Heart right ventricle (tissue), 16 donors: ENCODE data around the gene NDUFAF5. TPM values are rescaled to one million over a fixed set of nuclear protein-coding genes. Genes with fewer than 3 reads are reported as not detected.
A peak's percentile ranks its signal among the peaks of the same experiment; 100 is the strongest.

ENCODE experiments used
- ATAC-seq, 8 donors: fragments of 200-7000 bp; cut with Tn5 transposase; one replicate each; pipeline ENCODE4 v1.9.1; 2020; ENCODE audit warnings: mild to moderate bottlenecking in 8 of 8, moderate library complexity in 8 of 8, moderate number of reproducible peaks in 1 of 8
- DNase-seq, 2 donors: peaks; one replicate each; pipeline ENCODE4 v3.0.0-alpha.2; 2020
- H3K27ac ChIP-seq, 10 donors: fragments of 200-600 bp; sonication (generic) in 2 of 10; one replicate each; pipeline versions ENCODE4 v1.5.0 to v1.8.0; 2020 to 2022; ENCODE audit warnings: mild to moderate bottlenecking in 3 of 10
- H3K27me3 ChIP-seq, 7 donors: fragments of 200-600 bp; one replicate each; pipeline ENCODE4 v1.8.0; 2021 to 2022; ENCODE audit warnings: mild to moderate bottlenecking in 2 of 7
- H3K36me3 ChIP-seq, 9 donors: fragments of 200-600 bp; sonication (generic) in 1 of 9; one replicate each; pipeline versions ENCODE4 v1.5.0 to v1.8.0; 2020 to 2022; ENCODE audit warnings: mild to moderate bottlenecking in 2 of 9
- H3K4me1 ChIP-seq, 9 donors: fragments of 200-600 bp; sonication (generic) in 1 of 9; one replicate each; pipeline versions ENCODE4 v1.5.0 to v1.8.0; 2020 to 2022; ENCODE audit warnings: mild to moderate bottlenecking in 4 of 9
- H3K4me3 ChIP-seq, 10 donors: fragments of 200-600 bp; sonication (generic) in 2 of 10; one replicate each; pipeline versions ENCODE4 v1.5.0 to v1.8.0; 2020 to 2022; ENCODE audit warnings: mild to moderate bottlenecking in 7 of 10, moderate library complexity in 2 of 10
- H3K9me3 ChIP-seq, 11 donors: fragments of 200-600 bp in 10 of 11; sonication (generic) in 2 of 11; one replicate each; pipeline versions ENCODE4 v1.5.0 to v1.8.0; 2013 to 2022; ENCODE audit warnings: mild to moderate bottlenecking in 2 of 11, control low read depth in 1 of 11, moderate library complexity in 1 of 11
- CTCF ChIP-seq, 9 donors: fragments of 200-600 bp; sonication (generic) in 2 of 9; IDR thresholded peaks; one replicate each; pipeline versions ENCODE4 v1.5.0 to v1.8.0; 2021 to 2022; ENCODE audit warnings: antibody characterized with exemption in 9 of 9, mild to moderate bottlenecking in 5 of 9, moderate library complexity in 1 of 9
- WGBS, 2 donors: extraction: QIAGEN DNeasy Blood & Tissue Kit; methylation state at CpG; one replicate each; pipeline ENCODE4 v1.1.7; 2013; ENCODE audit warnings: inconsistent platforms in 1 of 2; 5-methylcytosine and 5-hydroxymethylcytosine counted together
- intact Hi-C, 10 donors: fragments of 100-400 bp; cut with DNase I; formaldehyde crosslinking; loops; one replicate each; pipeline versions ENCODE4 v1.11.1 to v1.14.2; 2022
- polyA plus RNA-seq, 2 donors: library from polyadenylated mRNA; stranded (reverse); fragments of 200-250 nt; gene quantifications; one replicate each; pipeline ENCODE4 v1.2.3, GENCODE V29; 2013
- total RNA-seq, 10 donors: library from RNA; stranded (reverse); fragmentation: NEBNext Ultra II Directional in 3 of 10; extraction: Animal tissue kit (Norgen Biotek cat#: 25700) in 3 of 10; gene quantifications; one replicate each; pipeline versions ENCODE4 v1.2.1 to v1.2.4, GENCODE V29; 2021 to 2023
- donor health status: Arrhythmogenic right ventricular cardiomyopathy.
- donor health status: ischemic (EF 13 %, LVEDD 7.1; RV severe dilation, severe dysfunction).
- donor health status: healthy with polysubstance abuse.
- donor health status: DM: no; HTN: yes; CAD: no.
- donor health status: DM: no; HTN: no; CAD: no.
- donor health status: ischemic (EF 25% LVEDD 6.9; RV normal size, moderate dysfunction).
- donor health status: ischemic (EF 25% LVEDD 5.7; RV mildly dilated, moderate dysfunction).
- donor health status: healthy.
- donor health status: DM: yes; HTN: yes; CAD: no.
- donor health status: Ischemic cardiomyopathy.
- donor health status: ischemic (EF 35%, LVEDD 5.7; RV mildly dilated, moderate dysfunction).
- donor health status: nonischemic (EF 11% LVEDD 7.7; RV severe dilation, severe dysfunction).
- donor health status: DM: yes; HTN: yes; CAD: no.
- donor health status: PGD.
- donor health status: ischemic (EF 29% LVEDD 5.4; RV normal size, mild dysfunction).
- donor health status: nonischemic (EF 23%, LVEDD 6.1; RV moderate dilation, normal function).

The NDUFAF5 gene
- total and polyA plus RNA-seq, 12 donors = 42.0 to 112 (median 66.3) TPM

GRCh38 chr20:13788167-13788834, 3.5 kb downstream of the NDUFAF5 start:
- 0 to 3% methylated on average over 1 of the region's 1 CpG for whole genome bisulfite sequencing, 2 donors
- DNase-seq (no peak), ATAC-seq (no peak)
- Histone ChIP-seq H3K27ac (no peak overlapping the region), H3K36me3 (peaks cover 0 to 65% (median 12%) of the 10 kb centered on the region in 9 donors), H3K4me1 (peaks cover 0 to 73% (median 62%) of the 10 kb centered on the region in 9 donors), H3K27me3 (no peaks in the 10 kb centered on the region), H3K4me3 (no peak overlapping the region), H3K9me3 (no peaks in the 10 kb centered on the region)
- peak in 8 of 9 donors; percentile 30 to 59 (median 41) for TF ChIP-seq CTCF (IDR thresholded peaks at IDR 0.05)
- intact Hi-C loops = loop anchor here in 2 of 10 donors (10.0 kb wide), 3 partner anchors 64 to 334 kb away; partner anchors contain the start of gene TASP1 (in 1 of the 2)

GRCh38 chr20:13790708-13791107, 5.9 kb downstream of the NDUFAF5 start:
- Histone ChIP-seq H3K9me3 (no peaks in the 10 kb centered on the region), H3K36me3 (peaks cover 4 to 89% (median 25%) of the 10 kb centered on the region in 9 donors), H3K4me3 (no peak overlapping the region), H3K27me3 (no peaks in the 10 kb centered on the region), H3K27ac (peak overlapping the region in 6 of 10 donors; percentile 26 to 73 (median 68)), H3K4me1 (peaks cover 0 to 60% (median 45%) of the 10 kb centered on the region in 9 donors)
- no peak for DNase-seq
- TF ChIP-seq CTCF (IDR thresholded peaks at IDR 0.05) = no peak
- ATAC-seq = no peak
- WGBS, 2 donors = 85 to 94% methylated on average over 2 of the region's 2 CpGs
- intact Hi-C loops = no loop called here

- Histone ChIP-seq H3K36me3 (peaks cover 4 to 100% (median 36%) of the 10 kb centered on the region in 9 donors), H3K4me1 (peaks cover 0 to 49% (median 34%) of the 10 kb centered on the region in 9 donors), H3K27ac (peak overlapping the region in 8 of 10 donors; percentile 26 to 73 (median 54)), H3K27me3 (no peaks in the 10 kb centered on the region), H3K9me3 (no peaks in the 10 kb centered on the region), H3K4me3 (no peak overlapping the region)
- no peak for DNase-seq
- ATAC-seq = peak; percentile 74 to 94 (median 90)
- intact Hi-C loops = no loop called here
- 47 to 65% methylated on average over 2 of the region's 2 CpGs for WGBS, 2 donors
- no peak for TF ChIP-seq CTCF (IDR thresholded peaks at IDR 0.05)
These were observed 7.0 kb downstream of the NDUFAF5 start for GRCh38 chr20:13791540-13792459.

GRCh38 chr20:13793001-13793400, 8.2 kb downstream of the NDUFAF5 start:
- no peak overlapping the region for H3K4me3 ChIP-seq
- intact Hi-C loops = no loop called here
- H3K4me1 ChIP-seq = peaks cover 0 to 37% (median 24%) of the 10 kb centered on the region in 9 donors
- no peaks in the 10 kb centered on the region for H3K27me3 ChIP-seq
- DNase-seq (no peak), ATAC-seq (no peak)
- no peak for TF ChIP-seq CTCF (IDR thresholded peaks at IDR 0.05)
- 98 to 100% methylated on average over 1 of the region's 1 CpG for WGBS, 2 donors
- H3K27ac ChIP-seq = peak overlapping the region in 4 of 10 donors; percentile 26 to 71 (median 54)
- H3K36me3 ChIP-seq = peaks cover 4 to 100% (median 36%) of the 10 kb centered on the region in 9 donors
- no peaks in the 10 kb centered on the region for H3K9me3 ChIP-seq
